GM19351 (cell line): ENCODE results near the gene ZNF639.

Experiments used
- ATAC-seq: cut with Tn5 transposase; IDR thresholded peaks from one replicate; pipeline ENCODE4 v1.9.1; 2021; ENCODE audit warnings: mild to moderate bottlenecking, moderate library complexity; ENCODE audit not compliant: unreplicated experiment

The ZNF639 gene

DNA sequence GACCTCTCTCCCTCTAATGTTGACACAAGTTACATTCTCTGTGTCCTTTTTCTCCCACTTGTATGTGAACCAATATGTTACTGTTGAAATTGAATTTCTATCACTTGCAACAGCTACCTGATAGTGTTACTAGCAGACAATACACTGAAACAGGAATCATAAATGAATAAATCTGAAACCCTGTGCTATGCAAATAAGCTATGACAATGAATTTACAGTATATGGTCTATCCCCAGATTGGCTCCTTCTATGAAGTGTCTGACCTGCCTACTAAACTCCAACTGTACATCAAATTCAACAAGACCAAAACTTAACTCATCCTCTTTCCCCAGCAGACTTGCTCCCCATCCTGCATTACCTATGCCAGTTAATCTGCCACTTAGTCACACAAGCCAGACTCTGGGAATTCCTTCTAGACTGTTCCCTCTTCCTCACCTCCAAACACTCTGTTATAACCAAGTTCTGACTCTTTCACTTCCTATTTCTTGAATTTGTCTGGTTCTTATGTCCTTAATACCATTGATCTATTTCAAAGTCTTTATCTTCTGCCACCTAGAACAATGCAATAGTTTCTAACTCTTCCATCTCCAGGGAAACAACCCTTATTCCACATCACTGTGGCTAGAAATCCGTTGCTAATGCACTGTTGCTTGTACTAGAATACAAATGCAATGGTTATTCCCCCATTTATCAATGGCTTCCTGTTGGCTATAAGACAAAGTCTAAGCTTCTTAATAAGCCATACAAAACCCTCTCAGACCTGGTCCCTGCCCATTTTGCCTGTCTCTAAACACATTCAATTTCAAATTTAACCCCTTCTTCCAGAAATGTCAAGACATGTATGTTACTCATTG lies 13.4 kb upstream of the ZNF639 start:
- ATAC-seq = peak; percentile 97

- no peak for ATAC-seq
Measured at GRCh38 chr3:179318876-179319275, 4.0 kb upstream of the ZNF639 start.

- ATAC-seq = no peak
Measured at GRCh38 chr3:179321668-179322285, 1.1 kb upstream of the ZNF639 start.

GRCh38 chr3:179323197-179324110 lies 623 bp downstream of the ZNF639 start:
- peak; percentile 38 for ATAC-seq

DNA sequence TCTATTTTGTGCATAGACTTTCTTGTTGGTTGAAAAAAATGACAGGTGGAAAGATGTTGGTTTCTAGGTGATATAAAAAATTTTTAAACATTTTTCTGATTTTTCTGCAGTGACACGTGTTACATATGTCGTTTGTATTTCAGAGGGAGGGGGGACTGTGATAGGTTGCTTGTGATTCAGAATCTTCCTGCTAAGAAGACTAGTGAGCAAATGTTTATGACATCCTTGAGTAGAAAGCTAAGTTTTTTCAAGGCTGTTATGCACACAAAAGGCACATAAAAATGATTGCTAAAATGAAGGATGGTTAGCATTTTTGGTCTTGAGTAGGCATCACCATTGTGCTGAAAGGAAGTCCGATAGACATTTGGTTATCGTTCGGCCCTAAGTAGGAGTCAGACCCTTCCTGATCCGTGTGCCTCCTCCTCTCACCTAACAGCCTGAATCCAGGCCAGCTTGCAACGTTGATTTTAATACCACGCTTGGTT lies 1.5 kb downstream of the ZNF639 start:
- no peak for ATAC-seq

GRCh38 chr3:179330438-179330837 lies 7.6 kb downstream of the ZNF639 start:
- no peak for ATAC-seq

DNA sequence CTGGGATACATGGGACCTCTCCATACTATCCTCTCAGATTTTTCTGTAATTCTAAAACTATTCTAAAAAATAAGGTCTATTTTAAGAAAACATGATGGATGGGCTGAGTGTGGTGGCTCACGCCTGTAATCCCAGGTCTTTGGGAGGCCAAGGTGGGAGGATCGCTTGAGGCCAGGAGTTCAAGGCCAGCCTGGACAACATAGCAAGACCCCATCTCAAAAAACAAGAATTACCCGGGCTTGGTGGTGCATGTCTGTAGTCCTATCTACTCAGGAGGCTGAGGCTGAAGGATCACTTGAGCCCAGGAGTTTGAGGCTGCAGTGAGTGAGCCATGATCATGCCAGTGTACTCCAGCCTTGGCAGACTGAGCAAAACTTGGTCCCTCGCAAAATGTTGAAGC lies 9.4 kb downstream of the ZNF639 start:
- no peak for ATAC-seq

- no peak for ATAC-seq
Measured at GRCh38 chr3:179333084-179333483, 10.3 kb downstream of the ZNF639 start.

GRCh38 chr3:179336345-179336929 lies 13.6 kb downstream of the ZNF639 start:
- ATAC-seq = no peak

DNA sequence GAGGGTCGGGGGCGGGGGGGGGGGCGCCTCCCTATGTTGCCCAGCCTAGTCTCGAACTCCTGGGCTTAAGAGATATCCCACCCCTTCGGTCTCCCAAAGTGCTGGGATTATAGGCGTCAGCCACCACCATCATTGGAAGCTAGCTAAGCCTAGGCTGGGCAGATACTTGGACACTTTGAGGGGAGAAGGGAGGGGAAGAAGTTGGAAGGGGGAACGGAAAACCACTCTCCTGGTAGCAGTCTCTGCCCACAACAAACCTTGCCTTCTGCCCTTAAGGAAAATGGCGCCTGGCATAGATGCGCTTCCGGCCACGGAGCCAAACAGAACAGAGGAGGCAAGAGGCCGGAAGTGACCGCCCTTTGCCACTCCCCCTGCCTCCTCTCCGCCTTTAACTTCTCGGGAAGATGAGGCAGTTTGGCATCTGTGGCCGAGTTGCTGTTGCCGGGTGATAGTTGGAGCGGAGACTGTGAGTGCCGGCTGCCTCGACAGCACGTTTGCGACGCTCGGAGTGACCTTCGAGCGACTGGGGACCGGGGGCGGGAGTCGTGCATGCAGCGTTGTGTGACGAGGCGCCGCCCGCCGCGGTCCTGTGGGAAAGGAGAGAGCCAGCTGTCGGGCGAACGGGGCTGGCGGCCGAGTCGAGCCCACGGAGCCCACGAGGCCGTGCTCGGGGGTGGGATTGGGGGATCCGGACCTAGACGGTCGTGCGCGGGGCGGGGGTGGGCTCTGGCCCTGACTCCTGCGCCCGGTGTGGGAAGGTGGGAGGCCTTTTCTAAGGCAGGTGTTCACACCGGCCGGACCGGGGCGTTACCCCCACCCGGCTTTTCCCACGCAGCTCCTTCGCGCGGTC lies 24.7 kb downstream of the ZNF639 start, which contains the start of gene MFN1:
Gene MFN1, plus strand, starts transcription at position 365 of the 850 bp plus-strand sequence. CDS start 1,143 bp downstream, outside the sequence.
- ATAC-seq = peak; percentile 91

DNA sequence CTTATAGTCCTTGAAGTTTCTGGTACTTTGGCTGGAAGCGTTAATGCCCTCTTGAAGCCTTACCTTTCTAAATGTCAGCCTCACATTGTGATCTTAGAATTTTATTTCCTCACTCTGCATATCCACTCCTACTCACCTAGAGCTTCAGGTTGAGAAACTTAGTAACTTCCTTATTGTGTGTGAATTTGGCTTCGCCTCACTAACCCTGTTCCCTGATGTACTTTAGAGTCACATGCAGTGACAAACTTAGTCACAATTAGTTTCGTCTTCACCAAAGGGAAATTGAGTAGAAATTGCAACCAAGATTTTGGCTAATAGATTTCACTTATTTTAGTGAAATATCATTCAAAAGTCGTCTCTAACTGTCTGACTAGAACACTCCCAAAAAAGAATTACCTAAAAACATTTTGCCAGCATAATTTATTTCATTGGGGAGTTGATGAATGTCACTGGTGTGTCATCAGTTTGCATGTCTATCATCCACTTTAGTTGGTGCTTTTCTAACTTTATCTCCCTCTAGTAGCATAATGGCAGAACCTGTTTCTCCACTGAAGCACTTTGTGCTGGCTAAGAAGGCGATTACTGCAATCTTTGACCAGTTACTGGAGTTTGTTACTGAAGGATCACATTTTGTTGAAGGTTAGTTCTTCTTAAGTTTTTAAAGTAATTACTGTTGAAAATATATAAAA lies 25.6 kb downstream of the ZNF639 start:
- peak; percentile 57 for ATAC-seq

GRCh38 chr3:179355996-179356395 lies 33.2 kb downstream of the ZNF639 start:
- ATAC-seq = no peak

DNA sequence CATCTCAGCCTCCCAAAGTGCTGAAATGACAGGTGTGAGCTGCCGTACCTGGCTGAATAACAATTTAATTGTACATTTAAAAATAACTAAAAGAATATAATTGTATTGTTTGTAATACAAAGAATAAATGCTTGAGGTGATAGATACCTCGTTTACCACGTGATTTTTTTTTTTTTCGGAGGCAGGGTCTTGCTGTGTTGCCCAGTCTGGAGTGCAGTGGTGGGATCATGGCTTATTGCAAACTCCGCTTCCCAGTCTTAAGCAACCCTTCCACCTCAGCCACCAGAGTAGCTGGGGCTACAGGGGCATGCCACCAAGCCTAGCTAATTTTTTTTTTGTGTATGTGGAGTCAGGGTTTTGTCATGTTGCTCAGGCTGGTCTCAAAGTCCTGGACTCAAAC lies 40.5 kb downstream of the ZNF639 start:
- ATAC-seq = no peak

GRCh38 chr3:179369621-179370020 lies 46.8 kb downstream of the ZNF639 start:
- ATAC-seq = no peak

DNA sequence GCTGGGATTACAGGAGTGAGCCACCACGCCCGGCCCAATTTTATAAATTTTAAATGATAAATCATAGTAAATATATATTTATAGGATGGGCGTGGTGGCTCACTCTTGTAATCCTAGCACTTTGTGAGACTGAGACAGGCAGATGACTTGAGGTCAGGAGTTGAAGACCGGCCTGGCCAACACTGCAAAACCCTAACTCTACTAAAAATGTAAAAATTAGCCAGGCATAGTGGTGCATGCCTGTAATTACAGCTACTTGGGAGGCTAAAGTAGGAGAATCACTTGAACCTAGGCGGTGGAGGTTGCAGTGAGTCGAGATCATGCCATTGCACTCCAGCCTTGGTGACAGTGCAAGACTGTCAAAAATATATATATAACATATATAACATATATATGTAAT lies 51.1 kb downstream of the ZNF639 start:
- no peak for ATAC-seq

GRCh38 chr3:179375091-179375999 lies 52.5 kb downstream of the ZNF639 start:
- no peak for ATAC-seq

- no peak for ATAC-seq
Measured at GRCh38 chr3:179376474-179376873, 53.6 kb downstream of the ZNF639 start.
